Measurements from ENCODE around the gene IL17B. TPM values are rescaled to one million over a fixed set of nuclear protein-coding genes. Genes with fewer than 3 reads are reported as not detected.

The IL17B gene
- total RNA-seq, 2 experiments from 2014 or later: not detected

GRCh38 chr5:149324641-149325040 is 54.5 kb downstream of the IL17B start:
- ChIA-PET POLR2A (interaction anchor here (0.8 to 1.9 kb wide), 3 partner anchors 10 to 28 kb away, joined by 3 to 15 read pairs (median 8); partner anchors contain the start of gene GRPEL2), CTCF (ENCODE audit: unreplicated experiment) (interaction anchor here (0.6 kb wide), 1 partner anchor 99 kb away, joined by 3 read pairs; no protein-coding TSS in a partner anchor)
- Histone ChIP-seq H3K4me2 (ENCODE audit: low read length) (no peak overlapping the region), H4K20me1 (ENCODE audit: insufficient read depth, low read length) (no peaks in the 10 kb centered on the region), H3K36me3 (ENCODE audit: insufficient read depth, low read length) (no peaks in the 10 kb centered on the region), H3K9me3 (ENCODE audit: low read length) (peaks cover 3% of the 10 kb centered on the region; the same call in 1 of the 2 replicates), H3K4me3 (ENCODE audit: low read depth, low read length, poor library complexity, severe bottlenecking) (no peak overlapping the region), H3K9me2 (ENCODE audit: insufficient read depth, low read length) (no peaks in the 10 kb centered on the region), H3K27ac (ENCODE audit: low read depth, low read length, poor library complexity, severe bottlenecking) (no peak overlapping the region), H3K79me2 (ENCODE audit: insufficient read depth, low read depth, low read length) (no peaks in the 10 kb centered on the region), H3K4me1 (ENCODE audit: insufficient read depth, low read length, poor library complexity, severe bottlenecking) (no peaks in the 10 kb centered on the region), H2AFZ (ENCODE audit: low read length) (no peak overlapping the region)
- no peak for TF ChIP-seq EZH2phosphoT487 (IDR thresholded peaks at IDR 0.05; ENCODE audit: borderline replicate concordance, low read depth, low read length)
- no peak for TF ChIP-seq CTCF (conservative IDR thresholded peaks at IDR 0.05; ENCODE audit: low read length)
- no peak for DNase-seq (ENCODE audit: low spot score)
- intact Hi-C loops (cut with micrococcal nuclease; ENCODE audit: unreplicated experiment): no loop called here
- BruUV-seq (replicated peaks): no TSS peak

Other genes starting within 250 kb of the IL17B start
- not detected in 2 replicates for gene ABLIM3, start 237.8 kb downstream of the IL17B start, total RNA-seq (2014; rRNA removed; shearing (Covaris generic))
- not detected in 2 replicates for gene ABLIM3, start 237.8 kb downstream of the IL17B start, total RNA-seq (2022)
- not detected in 2 replicates for gene AFAP1L1, start 107.4 kb downstream of the IL17B start, total RNA-seq (2014; rRNA removed; shearing (Covaris generic))
- gene AFAP1L1, start 107.4 kb downstream of the IL17B start, total RNA-seq (2022): not detected in 2 replicates
- 17.4 and 28.3 TPM in 2 replicates for gene GRPEL2, start 33.8 kb downstream of the IL17B start, total RNA-seq (2014; rRNA removed; shearing (Covaris generic))
- gene GRPEL2, start 33.8 kb downstream of the IL17B start, total RNA-seq (2022): 37.3 and 41.5 TPM in 2 replicates
- gene PCYOX1L, start 21.2 kb downstream of the IL17B start, total RNA-seq (2014; rRNA removed; shearing (Covaris generic)): 18.5 and 22.5 TPM in 2 replicates
- 32.3 and 33.3 TPM in 2 replicates for gene PCYOX1L, start 21.2 kb downstream of the IL17B start, total RNA-seq (2022)
- gene CSNK1A1, start 172.1 kb upstream of the IL17B start, total RNA-seq (2014; rRNA removed; shearing (Covaris generic)): 161 and 176 TPM in 2 replicates
- 187 and 189 TPM in 2 replicates for gene CSNK1A1, start 172.1 kb upstream of the IL17B start, total RNA-seq (2022)
- gene ARHGEF37, start 202.2 kb upstream of the IL17B start, total RNA-seq (2014; rRNA removed; shearing (Covaris generic)): not detected in 2 replicates
- 1.4 and 1.7 TPM in 2 replicates for gene ARHGEF37, start 202.2 kb upstream of the IL17B start, total RNA-seq (2022)

All from OCI-LY7 (cell line).